Heart left ventricle (tissue), 16 donors: ENCODE data around the gene MPP7. TPM values are rescaled to one million over a fixed set of nuclear protein-coding genes. Genes with fewer than 3 reads are reported as not detected.

Experiments used
- ATAC-seq, 4 donors: fragments of 200-7000 bp; cut with Tn5 transposase; one replicate each; pipeline ENCODE4 v1.9.1; 2020 to 2022; ENCODE audit warnings: moderate library complexity in 4 of 4, mild to moderate bottlenecking in 3 of 4, moderate number of reproducible peaks in 1 of 4
- DNase-seq, 5 donors: peaks; one replicate each; pipeline ENCODE4 v3.0.0-alpha.2; 2020
- H3K27ac ChIP-seq, 12 donors: fragments of 200-600 bp; sonication (generic) in 4 of 12; one replicate each; pipeline versions ENCODE4 v1.5.0 to v1.8.0; 2016 to 2022; ENCODE audit warnings: mild to moderate bottlenecking in 2 of 12
- H3K27me3 ChIP-seq, 9 donors: fragments of 200-600 bp; sonication (generic) in 2 of 9; one replicate each; pipeline versions ENCODE4 v1.5.1 to v1.8.0; 2016 to 2022; ENCODE audit warnings: mild to moderate bottlenecking in 3 of 9
- H3K36me3 ChIP-seq, 9 donors: fragments of 200-600 bp; sonication (generic) in 2 of 9; one replicate each; pipeline versions ENCODE4 v1.5.0 to v1.8.0; 2018 to 2022; ENCODE audit warnings: mild to moderate bottlenecking in 2 of 9
- H3K4me1 ChIP-seq, 12 donors: fragments of 200-600 bp; sonication (generic) in 4 of 12; one replicate each; pipeline versions ENCODE4 v1.5.0 to v1.8.0; 2016 to 2022; ENCODE audit warnings: mild to moderate bottlenecking in 3 of 12
- H3K4me3 ChIP-seq, 12 donors: fragments of 200-600 bp; sonication (generic) in 4 of 12; one replicate each; pipeline versions ENCODE4 v1.5.0 to v1.8.0; 2017 to 2022; ENCODE audit warnings: mild to moderate bottlenecking in 9 of 12, moderate library complexity in 4 of 12
- H3K9me3 ChIP-seq, 12 donors: fragments of 200-600 bp; sonication (generic) in 4 of 12; one replicate each; pipeline versions ENCODE4 v1.5.0 to v1.8.0; 2016 to 2022; ENCODE audit warnings: mild to moderate bottlenecking in 1 of 12
- CTCF ChIP-seq, 12 donors: fragments of 200-600 bp; sonication (generic) in 4 of 12; IDR thresholded peaks; one replicate each; pipeline versions ENCODE4 v1.5.0 to v1.8.0; 2018 to 2022; ENCODE audit warnings: antibody characterized with exemption in 12 of 12, mild to moderate bottlenecking in 5 of 12
- POLR2A ChIP-seq, 2 donors: fragments of 450-650 bp; IDR thresholded peaks; one replicate each; pipeline ENCODE4 v1.6.1; 2017; ENCODE audit warnings: antibody characterized with exemption in 2 of 2, mild to moderate bottlenecking in 2 of 2, moderate library complexity in 2 of 2
- WGBS, 4 donors: extraction: QIAGEN DNeasy Blood & Tissue Kit in 2 of 4; methylation state at CpG; one replicate each; pipeline versions ENCODE4 v1.1.5 to v1.1.7; 2013 to 2018; 5-methylcytosine and 5-hydroxymethylcytosine counted together
- intact Hi-C, 10 donors: fragments of 100-400 bp; cut with DNase I; formaldehyde crosslinking; loops; one replicate each; pipeline versions ENCODE4 v1.11.1 to v1.14.2; 2022
- polyA plus RNA-seq, 2 donors: library from polyadenylated mRNA; stranded (reverse); fragments of 200-250 nt; gene quantifications; one replicate each; pipeline ENCODE4 v1.2.3, GENCODE V29; 2013
- total RNA-seq, 9 donors: library from RNA; depleted of rRNA in 2 of 9; stranded (reverse); fragments of >200 nt in 2 of 9; fragmentation: NEBNext Ultra II Directional in 3 of 9; extraction: Animal tissue kit (Norgen Biotek cat#: 25700) in 3 of 9; gene quantifications; one replicate each; pipeline versions ENCODE4 v1.1.0 to v1.2.4, GENCODE V29; 2016 to 2023
- donor health status: ischemic (EF 13 %, LVEDD 7.1; RV severe dilation, severe dysfunction).
- donor health status: healthy with polysubstance abuse.
- donor health status: DM: no; HTN: yes; CAD: no.
- donor health status: DM: no; HTN: no; CAD: no.
- donor health status: ischemic (EF 25% LVEDD 6.9; RV normal size, moderate dysfunction).
- donor health status: ischemic (EF 25% LVEDD 5.7; RV mildly dilated, moderate dysfunction).
- donor health status: healthy.
- donor health status: DM: yes; HTN: yes; CAD: no.
- donor health status: ischemic (EF 35%, LVEDD 5.7; RV mildly dilated, moderate dysfunction).
- donor health status: nonischemic (EF 11% LVEDD 7.7; RV severe dilation, severe dysfunction).
- donor health status: DM: yes; HTN: yes; CAD: no.
- donor health status: PGD.
- donor health status: ischemic (EF 29% LVEDD 5.4; RV normal size, mild dysfunction).
- donor health status: nonischemic (EF 23%, LVEDD 6.1; RV moderate dilation, normal function).

The MPP7 gene
- total and polyA plus RNA-seq, 11 donors = 3.1 to 18.6 (median 13.0) TPM

- Histone ChIP-seq H3K4me3 (no peak overlapping the region), H3K4me1 (peaks cover 0 to 13% (median 5%) of the 10 kb centered on the region in 12 donors), H3K27ac (peak overlapping the region in 1 of 12 donors; percentile 56), H3K9me3 (no peaks in the 10 kb centered on the region), H3K36me3 (no peaks in the 10 kb centered on the region), H3K27me3 (peaks cover 0 to 7% (median 0%) of the 10 kb centered on the region in 9 donors)
- peak in 2 of 5 donors; percentile 40 for DNase-seq
- intact Hi-C loops = loop anchor here in 1 of 10 donors (10.0 kb wide), 1 partner anchor 68 kb away; no protein-coding TSS in a partner anchor
- 34 to 43% (median 39%) methylated on average over 4 of the region's 4 CpGs for WGBS, 4 donors
- ATAC-seq = peak; percentile 24 to 35 (median 27)
- TF ChIP-seq POLR2A (IDR thresholded peaks at IDR 0.05) (no peak), CTCF (IDR thresholded peaks at IDR 0.05) (no peak)
These were observed 4.4 kb upstream of the MPP7 start for GRCh38 chr10:28307267-28307666.

GRCh38 chr10:28305553-28305952 is 2.7 kb upstream of the MPP7 start:
- H3K36me3 ChIP-seq = no peaks in the 10 kb centered on the region
- no peaks in the 10 kb centered on the region for H3K9me3 ChIP-seq
- no peak overlapping the region for H3K27ac ChIP-seq
- WGBS, 4 donors = 83 to 95% (median 87%) methylated on average over 2 of the region's 2 CpGs
- no peak for ATAC-seq
- H3K27me3 ChIP-seq = peaks cover 0 to 7% (median 0%) of the 10 kb centered on the region in 9 donors
- H3K4me1 ChIP-seq = peaks cover 0 to 23% (median 8%) of the 10 kb centered on the region in 12 donors
- H3K4me3 ChIP-seq = no peak overlapping the region
- TF ChIP-seq CTCF (IDR thresholded peaks at IDR 0.05) (no peak), POLR2A (IDR thresholded peaks at IDR 0.05) (no peak)
- no peak for DNase-seq
- intact Hi-C loops = loop anchor here in 2 of 10 donors (2.0 to 10.0 kb wide), 2 partner anchors 19 to 69 kb away; no protein-coding TSS in a partner anchor

GRCh38 chr10:28304032-28304571 is 1.2 kb upstream of the MPP7 start:
- no peak for ATAC-seq
- DNase-seq = no peak
- Histone ChIP-seq H3K9me3 (no peaks in the 10 kb centered on the region), H3K27me3 (peaks cover 0 to 7% (median 0%) of the 10 kb centered on the region in 9 donors), H3K36me3 (no peaks in the 10 kb centered on the region), H3K27ac (no peak overlapping the region), H3K4me3 (peak overlapping the region in 3 of 12 donors; percentile 91 to 98 (median 92)), H3K4me1 (peaks cover 0 to 23% (median 8%) of the 10 kb centered on the region in 12 donors)
- TF ChIP-seq POLR2A (IDR thresholded peaks at IDR 0.05) (no peak), CTCF (IDR thresholded peaks at IDR 0.05) (no peak)
- intact Hi-C loops = loop anchor here in 7 of 10 donors (2.0 to 10.0 kb wide), 5 partner anchors 21 to 78 kb away; no protein-coding TSS in a partner anchor
- WGBS, 4 donors = 43 to 57% (median 50%) methylated on average over 3 of the region's 3 CpGs

- intact Hi-C loops = loop anchor here in 8 of 10 donors (2.0 to 10.0 kb wide), 6 partner anchors 25 to 81 kb away; no protein-coding TSS in a partner anchor
These were observed 739 bp downstream of the MPP7 start for GRCh38 chr10:28302012-28302637.

More at GRCh38 chr10:28302012-28302637, 739 bp downstream of the MPP7 start:
- Histone ChIP-seq H3K4me3 (peak overlapping the region; percentile 70 to 98 (median 88)), H3K27me3 (no peaks in the 10 kb centered on the region), H3K36me3 (no peaks in the 10 kb centered on the region), H3K4me1 (peaks cover 0 to 23% (median 7%) of the 10 kb centered on the region in 12 donors), H3K9me3 (no peaks in the 10 kb centered on the region), H3K27ac (peak overlapping the region in 11 of 12 donors; percentile 65 to 93 (median 87))
- TF ChIP-seq CTCF (IDR thresholded peaks at IDR 0.05) (no peak), POLR2A (IDR thresholded peaks at IDR 0.05) (no peak)
- WGBS, 4 donors = 2 to 4% (median 3%) methylated on average over 17 to 25 of the region's 25 CpGs
- DNase-seq (no peak), ATAC-seq (no peak)
